HEK293 (cell line): Measurements from ENCODE around the gene SLC22A31.

Experiments used
- CTCF ChIA-PET: fragments of 350-600 bp; formaldehyde crosslinking; extraction: SDS; loops from one replicate; lab custom pipeline; 2021; ENCODE audit warnings: antibody characterized with exemption; lab: Yijun Ruan, JAX
- POLR2A ChIA-PET: fragments of 300-600 bp; formaldehyde crosslinking; extraction: SDS; loops from one replicate; lab custom pipeline; 2020; ENCODE audit warnings: antibody characterized with exemption, inconsistent platforms; lab: Yijun Ruan, JAX
- H3K27ac ChIP-seq: fragments of 200-500 bp; sonication (Bioruptor generic); 2 replicates; pipeline ENCODE4 v1.5.1; 2014; ENCODE audit warnings: low read depth, low read length, control low read depth, inconsistent platforms; ENCODE audit errors: extremely low read depth
- H3K36me3 ChIP-seq, 2 experiments: fragments of 200-500 bp in 1 of 2; sonication (Bioruptor generic) in 1 of 2; 1 replicate in 1 of 2; 2 replicates in 1 of 2; pipeline ENCODE4 v1.5.1; 2014 to 2017; ENCODE audit warnings: inconsistent platforms in 2 of 2, low read length in 2 of 2; ENCODE audit not compliant: control insufficient read depth in 2 of 2, insufficient read depth in 1 of 2
- H3K4me1 ChIP-seq: fragments of 200-500 bp; sonication (Bioruptor generic); 2 replicates; pipeline ENCODE4 v1.5.1; 2014; ENCODE audit warnings: mild to moderate bottlenecking, low read length, inconsistent platforms; ENCODE audit not compliant: control insufficient read depth, insufficient read depth
- H3K4me3 ChIP-seq: 2 replicates; pipeline ENCODE4 v1.5.1; 2011; ENCODE audit warnings: low read depth, mild to moderate bottlenecking, control low read depth, low read length, moderate library complexity
- H3K9me3 ChIP-seq: fragments of 200-500 bp; sonication (Bioruptor generic); 2 replicates; pipeline ENCODE4 v1.5.1; 2014; ENCODE audit warnings: low read depth, low read length, inconsistent platforms; ENCODE audit not compliant: control insufficient read depth, insufficient read depth
- BCL11A ChIP-seq: fragments of 450-650 bp; formaldehyde crosslinking; IDR thresholded peaks from 2 replicates; pipeline ENCODE4 v1.5.1; 2016; ENCODE audit warnings: low read depth, missing biosample characterization, missing genetic modification characterization
- GFI1B ChIP-seq: fragments of 450-650 bp; formaldehyde crosslinking; IDR thresholded peaks from 2 replicates; pipeline ENCODE4 v1.5.1; 2016; ENCODE audit warnings: missing biosample characterization, missing genetic modification characterization
- GLI2 ChIP-seq: fragments of 450-650 bp; formaldehyde crosslinking; IDR thresholded peaks from 2 replicates; pipeline ENCODE4; 2017; ENCODE audit warnings: missing biosample characterization, missing genetic modification characterization, low read depth, borderline replicate concordance
- MZF1 ChIP-seq: fragments of 450-650 bp; formaldehyde crosslinking; IDR thresholded peaks from 2 replicates; pipeline ENCODE4 v1.5.1; 2017; ENCODE audit warnings: missing biosample characterization, missing genetic modification characterization, borderline replicate concordance
- OVOL3 ChIP-seq: fragments of 450-650 bp; formaldehyde crosslinking; IDR thresholded peaks from 2 replicates; pipeline ENCODE4 v1.5.1; 2016; ENCODE audit warnings: missing biosample characterization, missing genetic modification characterization
- SCRT2 ChIP-seq: fragments of 450-650 bp; formaldehyde crosslinking; IDR thresholded peaks from 2 replicates; pipeline ENCODE4 v1.5.1; 2016; ENCODE audit warnings: missing biosample characterization, missing genetic modification characterization
- ZBTB20 ChIP-seq: fragments of 450-650 bp; formaldehyde crosslinking; IDR thresholded peaks from 2 replicates; pipeline ENCODE4 v1.5.1; 2016; ENCODE audit warnings: missing biosample characterization, missing genetic modification characterization
- ZFHX2 ChIP-seq: fragments of 450-650 bp; formaldehyde crosslinking; conservative IDR thresholded peaks from 2 replicates; pipeline ENCODE4 v1.5.1; 2016; ENCODE audit warnings: missing biosample characterization, missing genetic modification characterization
- ZFP69B ChIP-seq: fragments of 450-650 bp; formaldehyde crosslinking; IDR thresholded peaks from 2 replicates; pipeline ENCODE4 v1.5.1; 2016; ENCODE audit warnings: missing biosample characterization, missing genetic modification characterization
- ZNF169 ChIP-seq: fragments of 450-650 bp; formaldehyde crosslinking; IDR thresholded peaks from 2 replicates; pipeline ENCODE4 v1.5.1; 2016; ENCODE audit warnings: missing biosample characterization, missing genetic modification characterization
- ZNF19 ChIP-seq: fragments of 450-650 bp; formaldehyde crosslinking; IDR thresholded peaks from 2 replicates; pipeline ENCODE4; 2016; ENCODE audit warnings: missing biosample characterization, missing genetic modification characterization, low read depth
- ZNF248 ChIP-seq: fragments of 450-650 bp; formaldehyde crosslinking; IDR thresholded peaks from 2 replicates; pipeline ENCODE4 v1.5.1; 2017; ENCODE audit warnings: missing biosample characterization, missing genetic modification characterization
- ZNF423 ChIP-seq: fragments of 450-650 bp; formaldehyde crosslinking; IDR thresholded peaks from 2 replicates; pipeline ENCODE4 v1.5.1; 2016; ENCODE audit warnings: missing biosample characterization, missing genetic modification characterization
- ZNF747 ChIP-seq: fragments of 450-650 bp; formaldehyde crosslinking; IDR thresholded peaks from 2 replicates; pipeline ENCODE4 v1.5.1; 2016; ENCODE audit warnings: missing biosample characterization, missing genetic modification characterization
- ZXDB ChIP-seq: fragments of 450-650 bp; formaldehyde crosslinking; IDR thresholded peaks from 2 replicates; pipeline ENCODE4 v1.5.1; 2016; ENCODE audit warnings: missing biosample characterization, missing genetic modification characterization
- TF ChIP-seq, protein P1 (sequence below): fragments of 450-650 bp; formaldehyde crosslinking; conservative IDR thresholded peaks from 2 replicates; pipeline ENCODE4 v1.5.1; 2016; ENCODE audit warnings: low read depth, missing biosample characterization, missing genetic modification characterization
- TF ChIP-seq, protein P2 (sequence below): fragments of 450-650 bp; formaldehyde crosslinking; IDR thresholded peaks from 2 replicates; pipeline ENCODE4 v1.5.1; 2016; ENCODE audit warnings: missing biosample characterization, missing genetic modification characterization
- TF ChIP-seq, protein P3 (sequence below): fragments of 450-650 bp; formaldehyde crosslinking; IDR thresholded peaks from 2 replicates; pipeline ENCODE4 v1.5.1; 2016; ENCODE audit warnings: missing biosample characterization, missing genetic modification characterization
- TF ChIP-seq, protein P4 (sequence below): fragments of 450-650 bp; formaldehyde crosslinking; conservative IDR thresholded peaks from 2 replicates; pipeline ENCODE4 v1.5.1; 2016; ENCODE audit warnings: low read depth, missing biosample characterization, missing genetic modification characterization
- TF ChIP-seq, protein P5 (sequence below): fragments of 450-650 bp; IDR thresholded peaks from 2 replicates; pipeline ENCODE4 v1.5.1; 2018; ENCODE audit warnings: missing biosample characterization, mild to moderate bottlenecking, missing genetic modification characterization
- TF ChIP-seq, protein P6 (sequence below): IDR thresholded peaks from 2 replicates; pipeline ENCODE4 v1.6.1; 2011; ENCODE audit warnings: mild to moderate bottlenecking, low read depth, low read length, borderline replicate concordance

SLC22A31 gene

DNA sequence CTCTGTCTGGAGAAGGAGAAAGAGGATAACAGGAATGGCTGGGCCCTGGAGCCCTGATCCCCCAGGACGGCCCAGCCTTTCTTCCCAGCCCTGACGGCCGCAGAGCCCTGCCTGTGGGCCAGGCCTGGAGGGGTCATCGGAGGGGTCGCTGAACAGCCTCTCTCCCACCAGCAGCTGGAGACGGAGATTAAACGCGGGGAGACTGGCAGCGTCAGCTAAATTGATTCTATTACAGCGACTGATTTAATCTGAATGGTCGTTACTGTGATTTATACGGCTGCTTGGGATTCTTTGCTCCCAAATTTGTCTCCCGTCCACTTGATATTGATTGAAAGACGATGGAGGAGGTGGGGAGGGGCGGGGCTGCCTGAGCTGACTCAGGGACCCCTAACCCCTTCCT is 35.9 kb downstream of the SLC22A31 start (continued):
- TF ChIP-seq ZNF747 (tag by site-specific recombination) (no peak), ZFHX2 (tag by site-specific recombination) (no peak), ZNF423 (tag by site-specific recombination) (no peak), MZF1 (tag by site-specific recombination) (no peak)
- TF ChIP-seq, protein P1, sequence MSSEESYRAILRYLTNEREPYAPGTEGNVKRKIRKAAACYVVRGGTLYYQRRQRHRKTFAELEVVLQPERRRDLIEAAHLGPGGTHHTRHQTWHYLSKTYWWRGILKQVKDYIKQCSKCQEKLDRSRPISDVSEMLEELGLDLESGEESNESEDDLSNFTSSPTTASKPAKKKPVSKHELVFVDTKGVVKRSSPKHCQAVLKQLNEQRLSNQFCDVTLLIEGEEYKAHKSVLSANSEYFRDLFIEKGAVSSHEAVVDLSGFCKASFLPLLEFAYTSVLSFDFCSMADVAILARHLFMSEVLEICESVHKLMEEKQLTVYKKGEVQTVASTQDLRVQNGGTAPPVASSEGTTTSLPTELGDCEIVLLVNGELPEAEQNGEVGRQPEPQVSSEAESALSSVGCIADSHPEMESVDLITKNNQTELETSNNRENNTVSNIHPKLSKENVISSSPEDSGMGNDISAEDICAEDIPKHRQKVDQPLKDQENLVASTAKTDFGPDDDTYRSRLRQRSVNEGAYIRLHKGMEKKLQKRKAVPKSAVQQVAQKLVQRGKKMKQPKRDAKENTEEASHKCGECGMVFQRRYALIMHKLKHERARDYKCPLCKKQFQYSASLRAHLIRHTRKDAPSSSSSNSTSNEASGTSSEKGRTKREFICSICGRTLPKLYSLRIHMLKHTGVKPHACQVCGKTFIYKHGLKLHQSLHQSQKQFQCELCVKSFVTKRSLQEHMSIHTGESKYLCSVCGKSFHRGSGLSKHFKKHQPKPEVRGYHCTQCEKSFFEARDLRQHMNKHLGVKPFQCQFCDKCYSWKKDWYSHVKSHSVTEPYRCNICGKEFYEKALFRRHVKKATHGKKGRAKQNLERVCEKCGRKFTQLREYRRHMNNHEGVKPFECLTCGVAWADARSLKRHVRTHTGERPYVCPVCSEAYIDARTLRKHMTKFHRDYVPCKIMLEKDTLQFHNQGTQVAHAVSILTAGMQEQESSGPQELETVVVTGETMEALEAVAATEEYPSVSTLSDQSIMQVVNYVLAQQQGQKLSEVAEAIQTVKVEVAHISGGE (tag by site-specific recombination), result no peak
- TF ChIP-seq, protein P2, sequence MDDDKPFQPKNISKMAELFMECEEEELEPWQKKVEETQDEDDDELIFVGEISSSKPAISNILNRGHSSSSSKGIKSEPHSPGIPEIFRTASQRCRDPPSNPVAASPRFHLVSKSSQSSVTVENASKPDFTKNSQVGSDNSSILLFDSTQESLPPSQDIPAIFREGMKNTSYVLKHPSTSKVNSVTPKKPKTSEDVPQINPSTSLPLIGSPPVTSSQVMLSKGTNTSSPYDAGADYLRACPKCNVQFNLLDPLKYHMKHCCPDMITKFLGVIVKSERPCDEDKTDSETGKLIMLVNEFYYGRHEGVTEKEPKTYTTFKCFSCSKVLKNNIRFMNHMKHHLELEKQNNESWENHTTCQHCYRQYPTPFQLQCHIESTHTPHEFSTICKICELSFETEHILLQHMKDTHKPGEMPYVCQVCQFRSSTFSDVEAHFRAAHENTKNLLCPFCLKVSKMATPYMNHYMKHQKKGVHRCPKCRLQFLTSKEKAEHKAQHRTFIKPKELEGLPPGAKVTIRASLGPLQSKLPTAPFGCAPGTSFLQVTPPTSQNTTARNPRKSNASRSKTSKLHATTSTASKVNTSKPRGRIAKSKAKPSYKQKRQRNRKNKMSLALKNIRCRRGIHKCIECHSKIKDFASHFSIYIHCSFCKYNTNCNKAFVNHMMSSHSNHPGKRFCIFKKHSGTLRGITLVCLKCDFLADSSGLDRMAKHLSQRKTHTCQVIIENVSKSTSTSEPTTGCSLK (tag by site-specific recombination), result no peak

DNA sequence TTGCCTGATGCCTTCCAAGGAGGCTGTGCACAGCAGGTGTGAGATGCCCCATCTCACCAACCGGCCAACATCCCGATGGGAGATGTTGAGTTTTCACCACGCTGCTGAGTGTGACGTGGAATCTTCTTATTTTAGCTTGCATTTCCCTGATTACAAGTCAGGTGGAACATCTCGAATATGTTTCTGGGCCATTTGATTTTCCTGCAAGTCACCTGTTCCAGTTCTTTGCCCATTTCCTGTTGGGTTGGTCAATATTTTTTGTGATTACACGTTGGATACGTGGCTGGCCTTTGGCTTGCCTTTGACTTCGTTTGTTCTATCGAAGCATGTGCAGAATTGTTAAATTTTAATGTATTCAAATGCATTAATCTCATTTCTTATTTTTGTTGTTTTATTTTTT is 37.0 kb downstream of the SLC22A31 start:
- no peaks in the 10 kb centered on the region for H3K9me3 ChIP-seq
- no peak overlapping the region for H3K27ac ChIP-seq
- ChIA-PET POLR2A (no interaction called here), CTCF (no interaction called here)
- no peaks in the 10 kb centered on the region; the same call in 1 of the 2 replicates for H3K4me1 ChIP-seq
- no peak for TF ChIP-seq ZNF169 (tag by site-specific recombination)
- no peak for TF ChIP-seq SCRT2 (tag by site-specific recombination)
- no peak for TF ChIP-seq ZFP69B
- TF ChIP-seq, protein P3, sequence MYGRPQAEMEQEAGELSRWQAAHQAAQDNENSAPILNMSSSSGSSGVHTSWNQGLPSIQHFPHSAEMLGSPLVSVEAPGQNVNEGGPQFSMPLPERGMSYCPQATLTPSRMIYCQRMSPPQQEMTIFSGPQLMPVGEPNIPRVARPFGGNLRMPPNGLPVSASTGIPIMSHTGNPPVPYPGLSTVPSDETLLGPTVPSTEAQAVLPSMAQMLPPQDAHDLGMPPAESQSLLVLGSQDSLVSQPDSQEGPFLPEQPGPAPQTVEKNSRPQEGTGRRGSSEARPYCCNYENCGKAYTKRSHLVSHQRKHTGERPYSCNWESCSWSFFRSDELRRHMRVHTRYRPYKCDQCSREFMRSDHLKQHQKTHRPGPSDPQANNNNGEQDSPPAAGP, result no peak
- no peak for TF ChIP-seq GLI2
- TF ChIP-seq GFI1B (tag by site-specific recombination), result no peak
- TF ChIP-seq, protein P4, sequence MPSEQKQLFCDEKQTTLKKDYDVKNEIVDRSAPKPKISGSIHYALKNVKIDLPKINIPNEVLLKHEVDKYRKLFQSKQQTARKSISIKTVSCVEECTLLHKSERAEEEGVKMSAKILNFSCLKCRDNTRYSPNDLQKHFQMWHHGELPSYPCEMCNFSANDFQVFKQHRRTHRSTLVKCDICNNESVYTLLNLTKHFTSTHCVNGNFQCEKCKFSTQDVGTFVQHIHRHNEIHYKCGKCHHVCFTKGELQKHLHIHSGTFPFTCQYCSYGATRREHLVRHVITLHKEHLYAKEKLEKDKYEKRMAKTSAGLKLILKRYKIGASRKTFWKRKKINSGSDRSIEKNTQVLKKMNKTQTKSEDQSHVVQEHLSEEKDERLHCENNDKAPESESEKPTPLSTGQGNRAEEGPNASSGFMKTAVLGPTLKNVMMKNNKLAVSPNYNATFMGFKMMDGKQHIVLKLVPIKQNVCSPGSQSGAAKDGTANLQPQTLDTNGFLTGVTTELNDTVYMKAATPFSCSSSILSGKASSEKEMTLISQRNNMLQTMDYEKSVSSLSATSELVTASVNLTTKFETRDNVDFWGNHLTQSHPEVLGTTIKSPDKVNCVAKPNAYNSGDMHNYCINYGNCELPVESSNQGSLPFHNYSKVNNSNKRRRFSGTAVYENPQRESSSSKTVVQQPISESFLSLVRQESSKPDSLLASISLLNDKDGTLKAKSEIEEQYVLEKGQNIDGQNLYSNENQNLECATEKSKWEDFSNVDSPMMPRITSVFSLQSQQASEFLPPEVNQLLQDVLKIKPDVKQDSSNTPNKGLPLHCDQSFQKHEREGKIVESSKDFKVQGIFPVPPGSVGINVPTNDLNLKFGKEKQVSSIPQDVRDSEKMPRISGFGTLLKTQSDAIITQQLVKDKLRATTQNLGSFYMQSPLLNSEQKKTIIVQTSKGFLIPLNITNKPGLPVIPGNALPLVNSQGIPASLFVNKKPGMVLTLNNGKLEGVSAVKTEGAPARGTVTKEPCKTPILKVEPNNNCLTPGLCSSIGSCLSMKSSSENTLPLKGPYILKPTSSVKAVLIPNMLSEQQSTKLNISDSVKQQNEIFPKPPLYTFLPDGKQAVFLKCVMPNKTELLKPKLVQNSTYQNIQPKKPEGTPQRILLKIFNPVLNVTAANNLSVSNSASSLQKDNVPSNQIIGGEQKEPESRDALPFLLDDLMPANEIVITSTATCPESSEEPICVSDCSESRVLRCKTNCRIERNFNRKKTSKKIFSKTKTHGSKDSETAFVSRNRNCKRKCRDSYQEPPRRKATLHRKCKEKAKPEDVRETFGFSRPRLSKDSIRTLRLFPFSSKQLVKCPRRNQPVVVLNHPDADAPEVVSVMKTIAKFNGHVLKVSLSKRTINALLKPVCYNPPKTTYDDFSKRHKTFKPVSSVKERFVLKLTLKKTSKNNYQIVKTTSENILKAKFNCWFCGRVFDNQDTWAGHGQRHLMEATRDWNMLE (tag by site-specific recombination), result no peak
- no peak for TF ChIP-seq ZBTB20 (tag by site-specific recombination)
- no peak for TF ChIP-seq BCL11A (tag by site-specific recombination)
- TF ChIP-seq, protein P5, sequence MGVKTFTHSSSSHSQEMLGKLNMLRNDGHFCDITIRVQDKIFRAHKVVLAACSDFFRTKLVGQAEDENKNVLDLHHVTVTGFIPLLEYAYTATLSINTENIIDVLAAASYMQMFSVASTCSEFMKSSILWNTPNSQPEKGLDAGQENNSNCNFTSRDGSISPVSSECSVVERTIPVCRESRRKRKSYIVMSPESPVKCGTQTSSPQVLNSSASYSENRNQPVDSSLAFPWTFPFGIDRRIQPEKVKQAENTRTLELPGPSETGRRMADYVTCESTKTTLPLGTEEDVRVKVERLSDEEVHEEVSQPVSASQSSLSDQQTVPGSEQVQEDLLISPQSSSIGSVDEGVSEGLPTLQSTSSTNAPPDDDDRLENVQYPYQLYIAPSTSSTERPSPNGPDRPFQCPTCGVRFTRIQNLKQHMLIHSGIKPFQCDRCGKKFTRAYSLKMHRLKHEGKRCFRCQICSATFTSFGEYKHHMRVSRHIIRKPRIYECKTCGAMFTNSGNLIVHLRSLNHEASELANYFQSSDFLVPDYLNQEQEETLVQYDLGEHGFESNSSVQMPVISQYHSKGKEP (tag by site-specific recombination), result no peak
- TF ChIP-seq OVOL3 (tag by site-specific recombination), result no peak
- TF ChIP-seq, protein P6, sequence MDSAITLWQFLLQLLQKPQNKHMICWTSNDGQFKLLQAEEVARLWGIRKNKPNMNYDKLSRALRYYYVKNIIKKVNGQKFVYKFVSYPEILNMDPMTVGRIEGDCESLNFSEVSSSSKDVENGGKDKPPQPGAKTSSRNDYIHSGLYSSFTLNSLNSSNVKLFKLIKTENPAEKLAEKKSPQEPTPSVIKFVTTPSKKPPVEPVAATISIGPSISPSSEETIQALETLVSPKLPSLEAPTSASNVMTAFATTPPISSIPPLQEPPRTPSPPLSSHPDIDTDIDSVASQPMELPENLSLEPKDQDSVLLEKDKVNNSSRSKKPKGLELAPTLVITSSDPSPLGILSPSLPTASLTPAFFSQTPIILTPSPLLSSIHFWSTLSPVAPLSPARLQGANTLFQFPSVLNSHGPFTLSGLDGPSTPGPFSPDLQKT, result no peak
- no peak for TF ChIP-seq ZXDB
- TF ChIP-seq ZNF19 (tag by site-specific recombination), result no peak
- no peak for TF ChIP-seq ZNF248 (tag by site-specific recombination)
- no peaks in the 10 kb centered on the region for H3K36me3 ChIP-seq
- H3K4me3 ChIP-seq, result no peak overlapping the region
